Endothelial cell of umbilical vein (primary cell): Measurements from ENCODE around the gene SLC25A21. TPM values are rescaled to one million over a fixed set of nuclear protein-coding genes. Genes with fewer than 3 reads are reported as not detected.

ENCODE experiments used
- BruUV-seq: library from RNA; stranded (reverse); fragments of 400-500 nt; replicated peaks from 2 replicates; lab custom pipeline; 2021; lab: Mats Ljungman, UMichigan
- CTCF ChIA-PET: fragments of 300-600, 350-600 bp; sonication (Branson Sonifier 250); formaldehyde crosslinking; loops from one replicate; lab custom pipeline; 2021; ENCODE audit warnings: antibody characterized with exemption, inconsistent platforms; lab: Charles Lee
- POLR2A ChIA-PET: fragments of 300-600, 350-600 bp; sonication (Branson Sonifier 250); formaldehyde crosslinking; loops from one replicate; lab custom pipeline; 2021; ENCODE audit warnings: antibody characterized with exemption, inconsistent platforms; lab: Charles Lee
- DNase-seq: peaks from one replicate; pipeline ENCODE4 v3.0.0-alpha.2; 2011; ENCODE audit warnings: low read depth, low spot score
- FAIRE-seq: peaks from 2 replicates; lab custom pipeline; 2011; peaks lifted over from hg19 to GRCh38; lab: Jason Lieb, UNC
- H2AFZ ChIP-seq: 2 replicates; pipeline ENCODE4 v1.6.0; 2012; ENCODE audit warnings: low read depth, low read length, control low read depth, inconsistent platforms
- H3K27ac ChIP-seq: 2 replicates; pipeline ENCODE4 v1.5.1; 2011; ENCODE audit warnings: low read depth, mild to moderate bottlenecking, control low read depth, low read length, moderate library complexity; ENCODE audit not compliant: insufficient read depth
- H3K27me3 ChIP-seq, 2 experiments: 2 replicates each; pipeline versions ENCODE4 v1.6.0 to v1.6.1; 2011; ENCODE audit warnings: low read length in 2 of 2, mixed read lengths in 1 of 2; ENCODE audit not compliant: control insufficient read depth in 2 of 2, insufficient read depth in 2 of 2
- H3K36me3 ChIP-seq, 2 experiments: 2 replicates in 1 of 2; 3 replicates in 1 of 2; pipeline ENCODE4 v1.5.1; 2011; ENCODE audit warnings: low read length in 2 of 2, mild to moderate bottlenecking in 1 of 2, moderate library complexity in 1 of 2; ENCODE audit not compliant: control insufficient read depth in 2 of 2, insufficient read depth in 2 of 2; ENCODE audit errors: extremely low read depth in 1 of 2
- H3K4me1 ChIP-seq: 3 replicates; pipeline ENCODE4 v1.5.1; 2011; ENCODE audit warnings: mild to moderate bottlenecking, low read length; ENCODE audit not compliant: control insufficient read depth, insufficient read depth; ENCODE audit errors: extremely low read depth
- H3K4me2 ChIP-seq: 2 replicates; pipeline ENCODE4 v1.6.1; 2011; ENCODE audit warnings: low read length, control low read depth, mixed read lengths; ENCODE audit not compliant: insufficient read depth
- H3K4me3 ChIP-seq, 3 experiments: fragments of 200-600 bp in 1 of 3; sonication (generic), shearing (Covaris generic) in 1 of 3; replicated peaks in 1 of 3; 2 replicates each; pipeline ENCODE4 v1.5.1; 2011 to 2016; ENCODE audit warnings: control low read depth in 3 of 3, low read length in 3 of 3, mild to moderate bottlenecking in 2 of 3, inconsistent platforms in 1 of 3, low read depth in 1 of 3, moderate library complexity in 1 of 3; ENCODE audit not compliant: insufficient read depth in 1 of 3
- H3K79me2 ChIP-seq: 2 replicates; pipeline ENCODE4 v1.6.0; 2012; ENCODE audit warnings: low read length, inconsistent platforms; ENCODE audit not compliant: control insufficient read depth, insufficient read depth
- H3K9ac ChIP-seq: replicated peaks from 2 replicates; pipeline ENCODE3; 2011; ENCODE audit warnings: low read length, control low read depth; ENCODE audit not compliant: insufficient read depth; ENCODE audit errors: extremely low read depth
- H3K9me1 ChIP-seq: replicated peaks from 3 replicates; pipeline ENCODE4 v1.6.0; 2011; ENCODE audit warnings: mild to moderate bottlenecking, low read length; ENCODE audit not compliant: control insufficient read depth, insufficient read depth; ENCODE audit errors: extremely low read depth
- H3K9me3 ChIP-seq: replicated peaks from 2 replicates; pipeline ENCODE4 v1.5.1; 2012; ENCODE audit warnings: low read length, inconsistent platforms; ENCODE audit not compliant: control insufficient read depth, insufficient read depth
- H4K20me1 ChIP-seq: replicated peaks from 2 replicates; pipeline ENCODE3; 2011; ENCODE audit warnings: mild to moderate bottlenecking, low read length; ENCODE audit not compliant: control insufficient read depth, insufficient read depth; ENCODE audit errors: extremely low read depth
- CTCF ChIP-seq, 2 donors: IDR thresholded peaks; 1 replicate in 1 of 2; 2 replicates in 1 of 2; pipeline ENCODE4 v1.5.1; 2011; ENCODE audit warnings: low read length in 2 of 2, mild to moderate bottlenecking in 2 of 2, moderate library complexity in 2 of 2, control low read depth in 1 of 2, inconsistent platforms in 1 of 2, low read depth in 1 of 2; ENCODE audit not compliant: insufficient read depth in 1 of 2; ENCODE audit errors: extremely low read depth in 1 of 2
- EZH2 ChIP-seq: IDR thresholded peaks from 2 replicates; pipeline ENCODE4 v1.6.1; 2012; ENCODE audit warnings: borderline replicate concordance, low read depth, mild to moderate bottlenecking, moderate library complexity, low read length, inconsistent platforms; ENCODE audit not compliant: severe bottlenecking
- FOS ChIP-seq: IDR thresholded peaks from 2 replicates; pipeline ENCODE4 v1.6.1; 2011; ENCODE audit warnings: mild to moderate bottlenecking, low read length, moderate library complexity, borderline replicate concordance; ENCODE audit not compliant: insufficient read depth
- GATA2 ChIP-seq: IDR thresholded peaks from 2 replicates; pipeline ENCODE4 v1.7.0; 2011; ENCODE audit warnings: low read depth, mild to moderate bottlenecking, moderate library complexity, mixed read lengths, low read length; ENCODE audit not compliant: insufficient read length, insufficient read depth
- JUN ChIP-seq: IDR thresholded peaks from 2 replicates; pipeline ENCODE4 v1.6.1; 2011; ENCODE audit warnings: borderline replicate concordance, low read depth; ENCODE audit not compliant: insufficient read length, insufficient read depth
- MAX ChIP-seq: IDR thresholded peaks from 2 replicates; pipeline ENCODE4 v1.6.1; 2011; ENCODE audit not compliant: insufficient read depth, insufficient read length
- MYC ChIP-seq: IDR thresholded peaks from one replicate; pipeline ENCODE4 v1.6.1; 2011; ENCODE audit warnings: mild to moderate bottlenecking, low read depth, low read length
- POLR2A ChIP-seq: IDR thresholded peaks from 2 replicates; pipeline ENCODE4 v1.6.1; 2012; ENCODE audit warnings: low read depth, mild to moderate bottlenecking, control low read depth, low read length
- POLR2AphosphoS5 ChIP-seq: IDR thresholded peaks from 2 replicates; pipeline ENCODE4 v1.6.1; 2012; ENCODE audit warnings: low read depth, mild to moderate bottlenecking, control low read depth, low read length, moderate library complexity; ENCODE audit not compliant: insufficient read depth
- dilution Hi-C: fragments of 300-500 bp; cut with MboI; formaldehyde crosslinking; loops from one replicate; pipeline ENCODE4 v1.15.0; 2019; ENCODE audit warnings: low sequenced_read_pairs; ENCODE audit not compliant: extremely low pct_ligation_motif_present
- intact Hi-C: fragments of 100-400 bp; cut with micrococcal nuclease; formaldehyde crosslinking; loops from one replicate; pipeline ENCODE4 v1.10.0; 2022
- polyA plus RNA-seq, 4 experiments: library from polyadenylated mRNA; depleted of rRNA in 3 of 4; stranded (reverse) in 3 of 4; unstranded in 1 of 4; fragments of >200 nt; gene quantifications; 2 replicates each; pipeline versions ENCODE4 v1.2.1 to v1.2.3, GENCODE V29; 2011 to 2012; ENCODE audit warnings: missing spikeins in 1 of 4
- total RNA-seq: library from RNA; stranded (reverse); gene quantifications from 2 replicates; pipeline ENCODE4 v1.2.3, GENCODE V29; 2021

The SLC25A21 gene
- total and polyA plus RNA-seq, 2 donors (not counting 3 experiments of a cell fraction or from before 2014, with no cell fraction given), result 0.98 to 1.4 TPM

GRCh38 chr14:36971263-36971855, 201.0 kb downstream of the SLC25A21 start:
- H3K9me1 ChIP-seq, result no peaks in the 10 kb centered on the region
- no peak overlapping the region for H2AFZ ChIP-seq
- ChIA-PET POLR2A (no interaction called here), CTCF (no interaction called here)
- H3K27ac ChIP-seq, result no peak overlapping the region
- H3K4me3 ChIP-seq, result no peak overlapping the region
- no peaks in the 10 kb centered on the region for H4K20me1 ChIP-seq
- FAIRE-seq, result no peak
- H3K9ac ChIP-seq, result no peak overlapping the region
- dilution Hi-C loops, result no loop called here
- intact Hi-C loops, result no loop called here
- no peaks in the 10 kb centered on the region for H3K4me1 ChIP-seq
- no peak overlapping the region for H3K4me2 ChIP-seq
- H3K9me3 ChIP-seq, result no peaks in the 10 kb centered on the region
- no peak for DNase-seq
- TF ChIP-seq FOS (no peak), MYC (no peak), JUN (no peak), POLR2AphosphoS5 (no peak), MAX (no peak), EZH2 (no peak), CTCF (IDR thresholded peaks at IDR 0.05; ENCODE audit: extremely low read depth in 1 of 2, insufficient read depth in 1 of 2, low read depth in 1 of 2, low read length in 2 of 2) (no peak), POLR2A (no peak), GATA2 (no peak)
- no peaks in the 10 kb centered on the region for H3K27me3 ChIP-seq
- H3K36me3 ChIP-seq, result no peaks in the 10 kb centered on the region
- no peaks in the 10 kb centered on the region for H3K79me2 ChIP-seq
- no TSS peak for BruUV-seq
